A549 (cell line): ENCODE results near the gene GYS1. TPM values are rescaled to one million over a fixed set of nuclear protein-coding genes. Genes with fewer than 3 reads are reported as not detected.

Experiments used
- ATAC-seq, 2 experiments: fragments of 200-7000 bp in 1 of 2; fragments of >200 bp in 1 of 2; cut with Nextera tagmentation in 1 of 2; cut with Tn5 transposase in 1 of 2; 3 replicates each; pipeline versions ENCODE4 v1.8.0 to v1.9.1; 2018 to 2020; ENCODE audit warnings: mild to moderate bottlenecking in 1 of 2, moderate library complexity in 1 of 2
- CTCF ChIA-PET: fragments of 300-600 bp; sonication (Branson Sonifier 250); formaldehyde crosslinking; extraction: SDS; loops from one replicate; lab custom pipeline; 2021; ENCODE audit warnings: antibody characterized with exemption, inconsistent platforms; lab: Yijun Ruan, JAX
- POLR2A ChIA-PET: fragments of 350-600 bp; formaldehyde crosslinking; extraction: SDS; loops from one replicate; lab custom pipeline; 2021; ENCODE audit warnings: antibody characterized with exemption, inconsistent platforms; lab: Yijun Ruan, JAX
- DNase-seq, 2 experiments: peaks; one replicate each; pipeline versions ENCODE4 v3.0.0 to v3.0.0-alpha.2; 2011 to 2016; ENCODE audit warnings: low read depth in 1 of 2, low spot score in 1 of 2
- FAIRE-seq: peaks from 2 replicates; lab custom pipeline; 2011; peaks lifted over from hg19 to GRCh38; lab: Jason Lieb, UNC
- H3K27ac ChIP-seq, 2 experiments: fragments of >200 bp; sonication (Bioruptor Twin); formaldehyde crosslinking; 3 replicates each; pipeline ENCODE4 v1.5.1; 2016 to 2017
- H3K4me1 ChIP-seq: fragments of >200 bp; sonication (Bioruptor Twin); formaldehyde crosslinking; 3 replicates; pipeline ENCODE4 v1.6.1; 2016
- H3K4me2 ChIP-seq: fragments of >200 bp; sonication (Bioruptor Twin); formaldehyde crosslinking; 3 replicates; pipeline ENCODE4 v1.6.1; 2016
- H3K4me3 ChIP-seq: fragments of >200 bp; sonication (Bioruptor Twin); formaldehyde crosslinking; 3 replicates; pipeline ENCODE4 v1.5.1; 2016
- H3K9me3 ChIP-seq: fragments of >200 bp; sonication (Bioruptor Twin); formaldehyde crosslinking; 3 replicates; pipeline ENCODE4 v1.6.1; 2016
- BCL3 ChIP-seq: fragments of >200 bp; sonication (Bioruptor Twin); formaldehyde crosslinking; IDR thresholded peaks from 3 replicates; pipeline ENCODE4 v1.6.1; 2016
- CHD2 ChIP-seq: fragments of 150-350 bp; IDR thresholded peaks from 2 replicates; pipeline ENCODE4 v1.6.1; 2014; ENCODE audit warnings: low read length; ENCODE audit not compliant: partially characterized antibody
- CTCF ChIP-seq: fragments of >200 bp; sonication (Bioruptor Twin); formaldehyde crosslinking; IDR thresholded peaks from 3 replicates; pipeline ENCODE4 v1.5.1; 2016
- ELK1 ChIP-seq: fragments of 150-350 bp; IDR thresholded peaks from 2 replicates; pipeline ENCODE4 v1.6.1; 2014; ENCODE audit warnings: low read depth, mild to moderate bottlenecking, low read length
- GATA3 ChIP-seq: IDR thresholded peaks from 2 replicates; pipeline ENCODE4 v1.6.1; 2012; ENCODE audit warnings: borderline replicate concordance
- HES2 ChIP-seq: fragments of >200 bp; sonication (Bioruptor Twin); formaldehyde crosslinking; IDR thresholded peaks from 2 replicates; pipeline ENCODE4 v1.6.1; 2016
- HEYL ChIP-seq: fragments of 250-450 bp; sonication (Bioruptor Pico); IDR thresholded peaks from 2 replicates; pipeline ENCODE4 v1.8.0; 2021; ENCODE audit warnings: mild to moderate bottlenecking, moderate library complexity
- HOXB5 ChIP-seq: fragments of 250-450 bp; sonication (Bioruptor Pico); IDR thresholded peaks from 2 replicates; pipeline ENCODE4 v1.5.0; 2020; ENCODE audit warnings: mild to moderate bottlenecking, moderate library complexity
- JUNB ChIP-seq: fragments of >200 bp; sonication (Bioruptor Twin); formaldehyde crosslinking; IDR thresholded peaks from 2 replicates; pipeline ENCODE4 v1.6.1; 2016
- KDM5A ChIP-seq: fragments of 200-600 bp; sonication (generic); IDR thresholded peaks from 2 replicates; pipeline ENCODE4 v1.6.1; 2016; ENCODE audit warnings: antibody characterized with exemption, mild to moderate bottlenecking
- MAX ChIP-seq: IDR thresholded peaks from 2 replicates; pipeline ENCODE4 v1.6.1; 2012
- NR3C1 ChIP-seq: fragments of >200 bp; sonication (Bioruptor Twin); formaldehyde crosslinking; IDR thresholded peaks from 3 replicates; pipeline ENCODE4 v1.6.1; 2017
- POLR2A ChIP-seq: IDR thresholded peaks from 2 replicates; pipeline ENCODE4 v1.6.1; 2012; ENCODE audit warnings: mild to moderate bottlenecking, low read length
- RAD21 ChIP-seq, 2 experiments: fragments of >200 bp in 1 of 2; sonication (Bioruptor Twin) in 1 of 2; formaldehyde crosslinking in 1 of 2; IDR thresholded peaks in 1 of 2; conservative IDR thresholded peaks in 1 of 2; 2 replicates in 1 of 2; 3 replicates in 1 of 2; pipeline ENCODE4 v1.6.1; 2012 to 2018; ENCODE audit warnings: inconsistent platforms in 1 of 2
- RCOR1 ChIP-seq: fragments of 150-350 bp; IDR thresholded peaks from 2 replicates; pipeline ENCODE4 v1.6.1; 2014; ENCODE audit warnings: antibody characterized with exemption, low read length, low read depth
- REST ChIP-seq: fragments of 200-600 bp; sonication (generic); IDR thresholded peaks from 2 replicates; pipeline ENCODE4 v1.6.1; 2016; ENCODE audit warnings: antibody characterized with exemption, mild to moderate bottlenecking, moderate library complexity
- SREBF2 ChIP-seq: fragments of 450-650 bp; IDR thresholded peaks from 2 replicates; pipeline ENCODE4 v1.6.1; 2014; ENCODE audit warnings: mild to moderate bottlenecking, moderate library complexity
- TFCP2L1 ChIP-seq: fragments of 250-450 bp; sonication (Bioruptor Pico); IDR thresholded peaks from 2 replicates; pipeline ENCODE4 v1.5.0; 2021; ENCODE audit warnings: mild to moderate bottlenecking
- WGBS: methylation state at CpG from one replicate; pipeline ENCODE4 v1.1.6; 2017; ENCODE audit errors: missing lambda C conversion rate; 5-methylcytosine and 5-hydroxymethylcytosine counted together
- polyA plus RNA-seq, 4 experiments: library from polyadenylated mRNA; depleted of rRNA in 3 of 4; stranded (reverse); fragments of >200 nt; fragmentation: RNase III in 1 of 4; extraction: RNeasy Plus Mini Kit Qiagen cat#74134 plus additional on column Dnase treatment in 1 of 4; gene quantifications; 2 replicates in 3 of 4; 3 replicates in 1 of 4; pipeline ENCODE4 v1.2.3, GENCODE V29; 2011 to 2017

The GYS1 gene
- polyA plus RNA-seq, 2 of the 4 experiments (the other 2 are of a cell fraction) = 10.3 to 24.8 TPM

GRCh38 chr19:48967346-48968178, 25.5 kb downstream of the GYS1 start (continued):
- TF ChIP-seq KDM5A (no peak), MAX (peak; percentile 81), GATA3 (peak; percentile 70)
- TF ChIP-seq, all 56 proteins: peak for 32

GRCh38 chr19:48966541-48967345, 26.4 kb downstream of the GYS1 start:
- CTCF ChIA-PET = interaction anchor here (0.6 to 18.4 kb wide), 13 partner anchors 10 to 694 kb away, joined by 3 to 332 read pairs (median 7); partner anchors contain the start of genes BCAT2, GYS1, NUCB1 and RUVBL2
- ATAC-seq = no peak
- peak overlapping the region; percentile 92 to 96 for H3K27ac ChIP-seq

More at GRCh38 chr19:48966541-48967345, 26.4 kb downstream of the GYS1 start:
- no peak for TF ChIP-seq CHD2
- TF ChIP-seq RAD21 (conservative IDR thresholded peaks at IDR 0.05 in 1 of 2, IDR thresholded peaks at IDR 0.05 in 1 of 2) = no peak
- TF ChIP-seq ELK1 = no peak
- TF ChIP-seq CTCF = no peak
- no peak for TF ChIP-seq SREBF2
- TF ChIP-seq TFCP2L1 = 0 out of 2 replicates have a peak, but pooled peaks have one; percentile 12
- peak; percentile 27 for TF ChIP-seq POLR2A
- TF ChIP-seq MAX = no peak
- peak; percentile 2; the same call in 1 of the 3 replicates for TF ChIP-seq BCL3
- no peak for TF ChIP-seq HEYL (CRISPR knock-in tag)
- TF ChIP-seq HOXB5 (CRISPR knock-in tag) = no peak
- 0 out of 2 replicates have a peak, but pooled peaks have one; percentile 5 for TF ChIP-seq REST
- no peak for TF ChIP-seq NR3C1
- no peak for TF ChIP-seq RCOR1
- no peak for TF ChIP-seq JUNB
- TF ChIP-seq HES2 = no peak
- DNase-seq (no peak), FAIRE-seq (peak; percentile 36)
- POLR2A ChIA-PET = interaction anchor here (0.6 to 9.6 kb wide), 14 partner anchors 10 to 486 kb away, joined by 3 to 175 read pairs (median 7); partner anchors contain the start of genes BAX, GYS1, NUCB1 and PLEKHA4
- Histone ChIP-seq H3K4me2 (peak overlapping the region; percentile 95), H3K4me3 (peak overlapping the region; percentile 66), H3K4me1 (peaks cover 54% of the 10 kb centered on the region), H3K9me3 (no peaks in the 10 kb centered on the region)
- WGBS = 6% methylated on average over 10 of the region's 10 CpGs
